Ishikawa (cell line): Measurements from ENCODE around the gene TMEM42.

Experiments used
- CREB1 ChIP-seq: IDR thresholded peaks from 2 replicates; pipeline ENCODE4 v1.6.1; 2012; ENCODE audit warnings: low read depth
- FOXM1 ChIP-seq: IDR thresholded peaks from 2 replicates; pipeline ENCODE4 v1.6.1; 2012; ENCODE audit warnings: low read depth, borderline replicate concordance
- RAD21 ChIP-seq: IDR thresholded peaks from 2 replicates; pipeline ENCODE4 v1.6.1; 2012; ENCODE audit warnings: low read depth
- YY1 ChIP-seq: IDR thresholded peaks from 2 replicates; pipeline ENCODE4 v1.6.1; 2012; ENCODE audit warnings: low read depth
- TF ChIP-seq, protein P1 (sequence below): IDR thresholded peaks from 2 replicates; pipeline ENCODE4 v1.6.1; 2012; ENCODE audit warnings: low read depth, mild to moderate bottlenecking

GRCh38 chr3:44833394-44833793 is 28.3 kb upstream of the TMEM42 start:
- no peak for TF ChIP-seq CREB1
- TF ChIP-seq RAD21: no peak
- TF ChIP-seq FOXM1: no peak
- TF ChIP-seq YY1: no peak
- TF ChIP-seq, protein P1, sequence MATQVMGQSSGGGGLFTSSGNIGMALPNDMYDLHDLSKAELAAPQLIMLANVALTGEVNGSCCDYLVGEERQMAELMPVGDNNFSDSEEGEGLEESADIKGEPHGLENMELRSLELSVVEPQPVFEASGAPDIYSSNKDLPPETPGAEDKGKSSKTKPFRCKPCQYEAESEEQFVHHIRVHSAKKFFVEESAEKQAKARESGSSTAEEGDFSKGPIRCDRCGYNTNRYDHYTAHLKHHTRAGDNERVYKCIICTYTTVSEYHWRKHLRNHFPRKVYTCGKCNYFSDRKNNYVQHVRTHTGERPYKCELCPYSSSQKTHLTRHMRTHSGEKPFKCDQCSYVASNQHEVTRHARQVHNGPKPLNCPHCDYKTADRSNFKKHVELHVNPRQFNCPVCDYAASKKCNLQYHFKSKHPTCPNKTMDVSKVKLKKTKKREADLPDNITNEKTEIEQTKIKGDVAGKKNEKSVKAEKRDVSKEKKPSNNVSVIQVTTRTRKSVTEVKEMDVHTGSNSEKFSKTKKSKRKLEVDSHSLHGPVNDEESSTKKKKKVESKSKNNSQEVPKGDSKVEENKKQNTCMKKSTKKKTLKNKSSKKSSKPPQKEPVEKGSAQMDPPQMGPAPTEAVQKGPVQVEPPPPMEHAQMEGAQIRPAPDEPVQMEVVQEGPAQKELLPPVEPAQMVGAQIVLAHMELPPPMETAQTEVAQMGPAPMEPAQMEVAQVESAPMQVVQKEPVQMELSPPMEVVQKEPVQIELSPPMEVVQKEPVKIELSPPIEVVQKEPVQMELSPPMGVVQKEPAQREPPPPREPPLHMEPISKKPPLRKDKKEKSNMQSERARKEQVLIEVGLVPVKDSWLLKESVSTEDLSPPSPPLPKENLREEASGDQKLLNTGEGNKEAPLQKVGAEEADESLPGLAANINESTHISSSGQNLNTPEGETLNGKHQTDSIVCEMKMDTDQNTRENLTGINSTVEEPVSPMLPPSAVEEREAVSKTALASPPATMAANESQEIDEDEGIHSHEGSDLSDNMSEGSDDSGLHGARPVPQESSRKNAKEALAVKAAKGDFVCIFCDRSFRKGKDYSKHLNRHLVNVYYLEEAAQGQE: no peak
